ENCODE results near the gene C19orf73. TPM values are rescaled to one million over a fixed set of nuclear protein-coding genes. Genes with fewer than 3 reads are reported as not detected.

The C19orf73 gene
- total RNA-seq, 1 donor from 2014 or later: 4.6 TPM

- H3K36me3 ChIP-seq (ENCODE audit: control insufficient read depth, insufficient read depth, low read length): no peaks in the 10 kb centered on the region
- H3K27me3 ChIP-seq (ENCODE audit: control insufficient read depth, insufficient read depth, low read length): peaks cover 13% of the 10 kb centered on the region
- TF ChIP-seq CTCF (IDR thresholded peaks at IDR 0.05; ENCODE audit: insufficient read depth, low read length, poor library complexity, severe bottlenecking): no peak
- DNase-seq (ENCODE audit: low read depth): no peak
- H3K4me3 ChIP-seq (ENCODE audit: low read depth, low read length): no peak overlapping the region
Observed at GRCh38 chr19:49135686-49136085, 16.7 kb upstream of the C19orf73 start.

GRCh38 chr19:49133621-49134454 lies 14.9 kb upstream of the C19orf73 start:
- Histone ChIP-seq H3K27me3 (ENCODE audit: control insufficient read depth, insufficient read depth, low read length) (peaks cover 13% of the 10 kb centered on the region), H3K4me3 (ENCODE audit: low read depth, low read length) (peak overlapping the region; percentile 17), H3K36me3 (ENCODE audit: control insufficient read depth, insufficient read depth, low read length) (no peaks in the 10 kb centered on the region)
- peak; percentile 27 for TF ChIP-seq CTCF (IDR thresholded peaks at IDR 0.05; ENCODE audit: insufficient read depth, low read length, poor library complexity, severe bottlenecking)
- DNase-seq (ENCODE audit: low read depth): no peak

GRCh38 chr19:49132974-49133609 lies 14.1 kb upstream of the C19orf73 start:
- Histone ChIP-seq H3K27me3 (ENCODE audit: control insufficient read depth, insufficient read depth, low read length) (peaks cover 13% of the 10 kb centered on the region), H3K36me3 (ENCODE audit: control insufficient read depth, insufficient read depth, low read length) (no peaks in the 10 kb centered on the region), H3K4me3 (ENCODE audit: low read depth, low read length) (peak overlapping the region; percentile 13)
- DNase-seq (ENCODE audit: low read depth): no peak
- no peak for TF ChIP-seq CTCF (IDR thresholded peaks at IDR 0.05; ENCODE audit: insufficient read depth, low read length, poor library complexity, severe bottlenecking)

- no peak for TF ChIP-seq CTCF (IDR thresholded peaks at IDR 0.05; ENCODE audit: insufficient read depth, low read length, poor library complexity, severe bottlenecking)
- H3K36me3 ChIP-seq (ENCODE audit: control insufficient read depth, insufficient read depth, low read length): no peaks in the 10 kb centered on the region
- no peak overlapping the region for H3K4me3 ChIP-seq (ENCODE audit: low read depth, low read length)
- DNase-seq (ENCODE audit: low read depth): no peak
- peaks cover 16% of the 10 kb centered on the region for H3K27me3 ChIP-seq (ENCODE audit: control insufficient read depth, insufficient read depth, low read length)
Observed at GRCh38 chr19:49130325-49130724, 11.4 kb upstream of the C19orf73 start.

GRCh38 chr19:49129238-49129583 lies 10.3 kb upstream of the C19orf73 start:
- no peak overlapping the region for H3K4me3 ChIP-seq (ENCODE audit: low read depth, low read length)
- no peaks in the 10 kb centered on the region for H3K36me3 ChIP-seq (ENCODE audit: control insufficient read depth, insufficient read depth, low read length)
- no peak for DNase-seq (ENCODE audit: low read depth)
- H3K27me3 ChIP-seq (ENCODE audit: control insufficient read depth, insufficient read depth, low read length): peaks cover 16% of the 10 kb centered on the region
- TF ChIP-seq CTCF (IDR thresholded peaks at IDR 0.05; ENCODE audit: insufficient read depth, low read length, poor library complexity, severe bottlenecking): no peak

All from kidney epithelial cell (primary cell).